Bronchial epithelial cell (primary cell): ENCODE results near the gene PSMG4. TPM values are rescaled to one million over a fixed set of nuclear protein-coding genes. Genes with fewer than 3 reads are reported as not detected.

Experiments used
- DNase-seq: peaks from one replicate; pipeline ENCODE4 v3.0.0-alpha.2; 2010; ENCODE audit warnings: low read depth
- FAIRE-seq: peaks from 2 replicates; lab custom pipeline; 2011; peaks lifted over from hg19 to GRCh38; lab: Jason Lieb, UNC
- H3K27me3 ChIP-seq: 2 replicates; pipeline ENCODE4 v1.5.1; 2011; ENCODE audit warnings: low read length; ENCODE audit not compliant: control insufficient read depth, insufficient read depth
- H3K36me3 ChIP-seq: 2 replicates; pipeline ENCODE4 v1.5.1; 2011; ENCODE audit warnings: low read length; ENCODE audit not compliant: control insufficient read depth, insufficient read depth
- H3K4me3 ChIP-seq: 2 replicates; pipeline ENCODE4 v1.5.1; 2011; ENCODE audit warnings: mild to moderate bottlenecking, low read depth, low read length, control low read depth
- CTCF ChIP-seq: IDR thresholded peaks from 2 replicates; pipeline ENCODE4 v1.5.1; 2011; ENCODE audit warnings: mild to moderate bottlenecking, moderate library complexity, low read length, control low read depth, inconsistent platforms; ENCODE audit not compliant: insufficient read depth, severe bottlenecking
- total RNA-seq: library from RNA; depleted of rRNA; stranded (reverse); fragments of >200 nt; gene quantifications from 2 replicates; pipeline ENCODE4 v1.2.1, GENCODE V29; 2014

Gene PSMG4
- total RNA-seq, 1 donor from 2014 or later = 15.5 TPM

GRCh38 chr6:3309391-3310050 lies 50.8 kb downstream of the PSMG4 start:
- H3K27me3 ChIP-seq = peaks cover 6% of the 10 kb centered on the region
- DNase-seq = no peak
- no peak overlapping the region for H3K4me3 ChIP-seq
- no peak for TF ChIP-seq CTCF
- H3K36me3 ChIP-seq = peaks cover 5% of the 10 kb centered on the region
- peak; percentile 47 for FAIRE-seq

DNA sequence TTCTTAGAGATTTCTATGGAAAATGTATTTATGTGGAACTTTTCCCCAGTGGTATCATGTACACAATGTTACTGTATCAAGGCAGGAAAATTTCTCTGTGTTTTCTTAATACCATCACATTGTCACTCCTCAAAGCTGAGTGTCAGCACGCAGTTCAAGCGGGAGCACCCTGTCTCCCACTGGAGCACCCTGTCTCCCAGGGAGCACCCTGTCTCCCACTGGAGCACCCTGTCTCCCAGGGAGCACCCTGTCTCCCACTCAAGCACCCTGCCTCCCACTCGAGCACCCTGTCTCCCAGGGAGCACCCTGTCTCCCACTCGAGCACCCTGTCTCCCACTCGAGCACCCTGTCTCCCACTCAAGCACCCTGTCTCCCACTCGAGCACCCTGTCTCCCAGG lies 51.3 kb downstream of the PSMG4 start:
- no peak for DNase-seq
- no peak for TF ChIP-seq CTCF
- Histone ChIP-seq H3K4me3 (no peak overlapping the region), H3K27me3 (peaks cover 6% of the 10 kb centered on the region), H3K36me3 (peaks cover 4% of the 10 kb centered on the region)
- no peak for FAIRE-seq

DNA sequence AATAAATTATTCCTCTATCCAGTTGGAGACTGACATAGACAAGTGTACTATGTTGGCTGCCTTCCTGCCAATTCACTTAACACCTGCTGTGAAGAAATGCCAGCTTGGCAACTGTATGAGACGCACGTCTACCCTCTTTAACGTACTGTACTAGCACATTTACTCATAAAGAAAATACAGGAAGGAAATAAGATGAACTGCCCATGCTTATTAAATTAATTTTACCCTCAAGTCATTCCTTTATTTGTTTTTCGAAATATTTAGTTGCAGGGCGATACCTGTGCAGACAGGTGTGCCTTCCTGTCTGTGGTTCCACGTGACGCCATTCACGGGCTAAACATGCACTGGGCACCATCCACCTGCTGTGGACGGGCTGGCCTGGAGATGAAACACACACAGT lies 52.0 kb downstream of the PSMG4 start:
- H3K36me3 ChIP-seq = peaks cover 4% of the 10 kb centered on the region
- H3K27me3 ChIP-seq = peaks cover 6% of the 10 kb centered on the region
- no peak overlapping the region for H3K4me3 ChIP-seq
- FAIRE-seq = no peak
- TF ChIP-seq CTCF = no peak
- DNase-seq = peak; percentile 88

DNA sequence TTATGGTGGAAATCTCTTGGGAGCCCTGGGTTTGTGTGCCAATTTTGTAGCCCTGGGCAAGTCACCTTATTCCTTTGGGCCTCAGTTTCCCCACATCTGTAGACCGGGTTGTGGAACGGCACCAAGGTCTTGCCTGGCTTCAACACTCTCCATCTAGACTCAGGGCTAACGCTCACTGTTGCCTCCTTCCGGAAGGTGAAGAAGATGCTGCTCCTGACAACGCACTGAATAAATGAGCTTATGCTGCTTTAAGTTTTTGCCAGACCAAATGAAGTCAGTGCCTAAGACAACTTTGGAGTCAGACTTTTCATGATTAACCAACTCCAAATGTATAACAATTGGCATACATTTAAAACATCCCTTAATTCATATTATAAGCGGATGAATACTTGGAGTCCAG lies 53.1 kb downstream of the PSMG4 start:
- peaks cover 5% of the 10 kb centered on the region for H3K27me3 ChIP-seq
- H3K36me3 ChIP-seq = peaks cover 4% of the 10 kb centered on the region
- FAIRE-seq (no peak), DNase-seq (no peak)
- no peak for TF ChIP-seq CTCF
- no peak overlapping the region for H3K4me3 ChIP-seq

DNA sequence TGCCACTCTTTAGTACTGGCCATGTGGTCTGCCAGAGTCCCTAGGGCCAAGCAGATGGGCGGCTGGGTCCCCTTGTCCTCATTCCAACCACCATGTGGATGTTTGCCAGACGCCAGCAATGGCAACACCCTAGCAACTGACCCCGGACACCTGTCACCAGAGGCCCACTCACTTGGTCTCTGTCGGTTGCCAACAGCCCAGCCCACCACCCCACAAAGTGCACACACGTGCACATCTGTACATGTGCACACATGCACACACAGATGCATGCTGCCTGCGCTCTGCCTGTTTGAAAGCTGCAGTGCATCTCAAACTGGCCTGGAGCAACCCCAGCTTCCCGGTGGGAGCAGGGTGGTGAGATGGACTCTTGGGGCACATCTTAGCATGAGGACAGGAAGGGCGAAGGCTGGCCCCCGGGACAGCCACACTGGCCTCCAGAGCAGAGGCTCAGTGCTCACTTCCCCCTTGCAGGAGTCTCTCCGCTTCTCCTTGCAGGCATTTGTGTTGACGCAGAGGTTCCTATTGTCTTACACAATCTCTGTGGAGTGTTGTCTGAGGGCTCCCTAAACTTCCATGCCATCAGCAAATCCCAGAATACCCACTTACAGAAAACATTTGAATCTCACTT lies 54.0 kb downstream of the PSMG4 start:
- no peak for TF ChIP-seq CTCF
- Histone ChIP-seq H3K4me3 (no peak overlapping the region), H3K27me3 (peaks cover 3% of the 10 kb centered on the region), H3K36me3 (no peaks in the 10 kb centered on the region)
- FAIRE-seq = no peak
- no peak for DNase-seq
